GM23338 (cell line): ENCODE measurements around the gene MAGI1. TPM values are rescaled to one million over a fixed set of nuclear protein-coding genes. Genes with fewer than 3 reads are reported as not detected.

ENCODE experiments used
- ATAC-seq: fragments of 200-7000 bp; cut with Tn5 transposase; 3 replicates; pipeline ENCODE4 v1.9.1; 2020
- DNase-seq: peaks from one replicate; pipeline ENCODE4 v3.0.0-alpha.2; 2015; ENCODE audit warnings: low spot score
- H2AFZ ChIP-seq: fragments of 200-600 bp; sonication (generic); 2 replicates; pipeline ENCODE4 v1.8.0; 2016; ENCODE audit warnings: antibody characterized with exemption, mild to moderate bottlenecking, moderate library complexity
- H3F3A ChIP-seq: fragments of 200-600 bp; sonication (generic); replicated peaks from 2 replicates; pipeline ENCODE4 v1.8.0; 2017; ENCODE audit warnings: antibody characterized with exemption, mixed run types, low read depth
- H3K27ac ChIP-seq: fragments of 200-600 bp; sonication (generic); 2 replicates; pipeline ENCODE4 v1.6.1; 2016; ENCODE audit warnings: low read depth
- H3K27me3 ChIP-seq: fragments of 200-600 bp; sonication (generic); 2 replicates; pipeline ENCODE4 v1.8.0; 2016; ENCODE audit warnings: mild to moderate bottlenecking, mixed run types, moderate library complexity; ENCODE audit not compliant: insufficient read depth
- H3K36me3 ChIP-seq: fragments of 200-600 bp; sonication (generic); 2 replicates; pipeline ENCODE4 v1.8.0; 2016; ENCODE audit warnings: mild to moderate bottlenecking; ENCODE audit not compliant: insufficient read depth
- H3K4me1 ChIP-seq: fragments of 200-600 bp; sonication (generic); 2 replicates; pipeline ENCODE4 v1.8.0; 2016; ENCODE audit warnings: mild to moderate bottlenecking, moderate library complexity; ENCODE audit not compliant: insufficient read depth
- H3K4me2 ChIP-seq: fragments of 200-600 bp; sonication (generic); 2 replicates; pipeline ENCODE4 v1.7.1; 2017; ENCODE audit warnings: mixed run types
- H3K4me3 ChIP-seq: fragments of 200-600 bp; sonication (generic); 2 replicates; pipeline ENCODE4 v1.6.1; 2016; ENCODE audit warnings: mixed run types
- H3K79me2 ChIP-seq: fragments of 200-600 bp; sonication (generic); replicated peaks from 2 replicates; pipeline ENCODE4 v1.8.0; 2017; ENCODE audit warnings: mild to moderate bottlenecking; ENCODE audit not compliant: insufficient read depth
- H3K9me2 ChIP-seq: fragments of 200-600 bp; sonication (generic); 2 replicates; pipeline ENCODE4 v1.8.0; 2017; ENCODE audit not compliant: insufficient read depth
- H4K20me1 ChIP-seq: fragments of 200-600 bp; sonication (generic); replicated peaks from 2 replicates; pipeline ENCODE4 v1.8.0; 2017; ENCODE audit warnings: mild to moderate bottlenecking; ENCODE audit not compliant: insufficient read depth
- H3K27ac Mint-ChIP-seq: 2 replicates; pipeline ENCODE4 v1.8.0; 2020; ENCODE audit warnings: inconsistent platforms, mild to moderate bottlenecking, moderate library complexity, mixed read lengths
- H3K27me3 Mint-ChIP-seq: 3 replicates; pipeline ENCODE4 v1.8.0; 2022; ENCODE audit warnings: low read depth, mild to moderate bottlenecking, moderate library complexity, mixed read lengths, inconsistent platforms; ENCODE audit not compliant: insufficient read depth, poor library complexity
- H3K36me3 Mint-ChIP-seq: 3 replicates; pipeline ENCODE4 v1.8.0; 2021; ENCODE audit warnings: low read depth, mild to moderate bottlenecking, inconsistent platforms, moderate library complexity, mixed read lengths
- H3K4me1 Mint-ChIP-seq: 3 replicates; pipeline ENCODE4 v1.8.0; 2020; ENCODE audit warnings: mild to moderate bottlenecking, inconsistent platforms, mixed read lengths
- H3K4me3 Mint-ChIP-seq: 3 replicates; pipeline ENCODE4 v1.8.0; 2021; ENCODE audit warnings: moderate library complexity, mild to moderate bottlenecking, inconsistent platforms, mixed read lengths
- H3K9me3 Mint-ChIP-seq: 3 replicates; pipeline ENCODE4 v1.8.0; 2020; ENCODE audit warnings: moderate library complexity, mild to moderate bottlenecking, inconsistent platforms, mixed read lengths
- CREB1 ChIP-seq: fragments of 250-450 bp; sonication (Bioruptor Pico); IDR thresholded peaks from 2 replicates; pipeline ENCODE4 v1.5.0; 2020; ENCODE audit warnings: low read depth, mild to moderate bottlenecking, moderate library complexity
- EZH2 ChIP-seq: fragments of 200-600 bp; sonication (generic); IDR thresholded peaks from one replicate; pipeline ENCODE4 v1.8.0; 2017; ENCODE audit warnings: antibody characterized with exemption, mild to moderate bottlenecking, low read depth; ENCODE audit not compliant: unreplicated experiment
- EZH2phosphoT487 ChIP-seq: fragments of 200-600 bp; sonication (generic); IDR thresholded peaks from one replicate; pipeline ENCODE4 v1.8.1; 2018; ENCODE audit warnings: antibody characterized with exemption; ENCODE audit not compliant: unreplicated experiment
- JUNB ChIP-seq: IDR thresholded peaks from one replicate; pipeline ENCODE4 v1.6.1; 2016; ENCODE audit warnings: antibody characterized with exemption; ENCODE audit not compliant: unreplicated experiment
- NANOG ChIP-seq: IDR thresholded peaks from 2 replicates; pipeline ENCODE4 v1.6.1; 2016; ENCODE audit warnings: antibody characterized with exemption, borderline replicate concordance
- POLR2AphosphoS5 ChIP-seq: IDR thresholded peaks from 2 replicates; pipeline ENCODE4 v1.6.1; 2016; ENCODE audit warnings: antibody characterized with exemption, low read depth
- REST ChIP-seq: IDR thresholded peaks from one replicate; pipeline ENCODE4 v1.6.1; 2018; ENCODE audit warnings: antibody characterized with exemption; ENCODE audit not compliant: unreplicated experiment
- STAT1 ChIP-seq: IDR thresholded peaks from one replicate; pipeline ENCODE4 v1.6.1; 2016; ENCODE audit warnings: antibody characterized with exemption; ENCODE audit not compliant: unreplicated experiment
- ZNF114 ChIP-seq: fragments of 250-450 bp; sonication (Bioruptor Pico); IDR thresholded peaks from 2 replicates; pipeline ENCODE4 v1.5.0; 2020; ENCODE audit warnings: mild to moderate bottlenecking, moderate library complexity
- ZNF331 ChIP-seq: fragments of 250-450 bp; sonication (Bioruptor Pico); IDR thresholded peaks from 2 replicates; pipeline ENCODE4 v1.5.0; 2020; ENCODE audit warnings: low read depth, mild to moderate bottlenecking, moderate library complexity
- ZNF462 ChIP-seq: fragments of 250-450 bp; sonication (Bioruptor Pico); IDR thresholded peaks from 2 replicates; pipeline ENCODE4 v1.5.0; 2020; ENCODE audit warnings: mild to moderate bottlenecking, moderate library complexity
- polyA plus RNA-seq: library from polyadenylated mRNA; unstranded; fragments of >200 nt; fragmentation: Nextera tagmentation; extraction: Ambion mirVana; gene quantifications from 2 replicates; pipeline ENCODE4 v1.2.1, GENCODE V29; 2016
- total RNA-seq: library from RNA; depleted of rRNA; stranded (reverse); fragments of >200 nt; shearing (Covaris generic); gene quantifications from 2 replicates; pipeline ENCODE4 v1.2.3, GENCODE V29; 2014
- TF ChIP-seq, protein P1 (sequence below), 2 experiments: fragments of 200-600 bp in 1 of 2; sonication (generic) in 1 of 2; conservative IDR thresholded peaks; 2 replicates each; pipeline versions ENCODE4 v1.5.1 to v1.6.1; 2016 to 2017; ENCODE audit warnings: antibody characterized with exemption in 2 of 2, low read depth in 2 of 2, mild to moderate bottlenecking in 2 of 2, moderate library complexity in 1 of 2
- TF ChIP-seq, protein P2 (sequence below): IDR thresholded peaks from 2 replicates; pipeline ENCODE4 v1.6.1; 2016; ENCODE audit warnings: antibody characterized with exemption

Gene MAGI1
- total and polyA plus RNA-seq, 2 experiments from 2014 or later: 27.4 to 71.2 TPM

- DNase-seq (no peak), ATAC-seq (no peak)
- Histone ChIP-seq H3K4me2 (no peak overlapping the region), H3K4me1 (peaks cover 16% of the 10 kb centered on the region), H3K36me3 (no peaks in the 10 kb centered on the region), H4K20me1 (peaks cover 5% of the 10 kb centered on the region; the same call in 1 of the 2 replicates), H3K27me3 (no peaks in the 10 kb centered on the region), H3K27ac (no peak overlapping the region), H3K9me2 (no peaks in the 10 kb centered on the region), H2AFZ (no peak overlapping the region), H3F3A (no peaks in the 10 kb centered on the region; the same call in 1 of the 2 replicates), H3K79me2 (peaks cover 94% of the 10 kb centered on the region), H3K4me3 (no peak overlapping the region)
- TF ChIP-seq JUNB (no peak), ZNF462 (CRISPR knock-in tag) (no peak), EZH2 (no peak), STAT1 (no peak), NANOG (no peak), ZNF114 (CRISPR knock-in tag) (no peak), CREB1 (CRISPR knock-in tag) (no peak), ZNF331 (CRISPR knock-in tag) (no peak), POLR2AphosphoS5 (no peak), REST (no peak), EZH2phosphoT487 (no peak)
- TF ChIP-seq, protein P1, sequence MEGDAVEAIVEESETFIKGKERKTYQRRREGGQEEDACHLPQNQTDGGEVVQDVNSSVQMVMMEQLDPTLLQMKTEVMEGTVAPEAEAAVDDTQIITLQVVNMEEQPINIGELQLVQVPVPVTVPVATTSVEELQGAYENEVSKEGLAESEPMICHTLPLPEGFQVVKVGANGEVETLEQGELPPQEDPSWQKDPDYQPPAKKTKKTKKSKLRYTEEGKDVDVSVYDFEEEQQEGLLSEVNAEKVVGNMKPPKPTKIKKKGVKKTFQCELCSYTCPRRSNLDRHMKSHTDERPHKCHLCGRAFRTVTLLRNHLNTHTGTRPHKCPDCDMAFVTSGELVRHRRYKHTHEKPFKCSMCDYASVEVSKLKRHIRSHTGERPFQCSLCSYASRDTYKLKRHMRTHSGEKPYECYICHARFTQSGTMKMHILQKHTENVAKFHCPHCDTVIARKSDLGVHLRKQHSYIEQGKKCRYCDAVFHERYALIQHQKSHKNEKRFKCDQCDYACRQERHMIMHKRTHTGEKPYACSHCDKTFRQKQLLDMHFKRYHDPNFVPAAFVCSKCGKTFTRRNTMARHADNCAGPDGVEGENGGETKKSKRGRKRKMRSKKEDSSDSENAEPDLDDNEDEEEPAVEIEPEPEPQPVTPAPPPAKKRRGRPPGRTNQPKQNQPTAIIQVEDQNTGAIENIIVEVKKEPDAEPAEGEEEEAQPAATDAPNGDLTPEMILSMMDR (conservative IDR thresholded peaks at IDR 0.05; ENCODE audit: low read depth in 2 of 2): no peak
- TF ChIP-seq, protein P2, sequence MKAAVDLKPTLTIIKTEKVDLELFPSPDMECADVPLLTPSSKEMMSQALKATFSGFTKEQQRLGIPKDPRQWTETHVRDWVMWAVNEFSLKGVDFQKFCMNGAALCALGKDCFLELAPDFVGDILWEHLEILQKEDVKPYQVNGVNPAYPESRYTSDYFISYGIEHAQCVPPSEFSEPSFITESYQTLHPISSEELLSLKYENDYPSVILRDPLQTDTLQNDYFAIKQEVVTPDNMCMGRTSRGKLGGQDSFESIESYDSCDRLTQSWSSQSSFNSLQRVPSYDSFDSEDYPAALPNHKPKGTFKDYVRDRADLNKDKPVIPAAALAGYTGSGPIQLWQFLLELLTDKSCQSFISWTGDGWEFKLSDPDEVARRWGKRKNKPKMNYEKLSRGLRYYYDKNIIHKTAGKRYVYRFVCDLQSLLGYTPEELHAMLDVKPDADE: no peak
- H3K4me1 Mint-ChIP-seq: peaks cover 20% of the 10 kb centered on the region
- H3K4me3 Mint-ChIP-seq: no peak overlapping the region
- no peak overlapping the region for H3K27ac Mint-ChIP-seq
- H3K36me3 Mint-ChIP-seq: no peaks in the 10 kb centered on the region
- no peaks in the 10 kb centered on the region for H3K27me3 Mint-ChIP-seq
- H3K9me3 Mint-ChIP-seq: no peaks in the 10 kb centered on the region
Observed at GRCh38 chr3:65908588-65908987, 130.1 kb downstream of the MAGI1 start.
